GM19043 (cell line): ENCODE measurements around the gene TTL.
"Not testable (repeated sequence)": the region's sequence is repeated elsewhere in the genome, so short reads cannot be mapped to it uniquely, and the experiment has no call there.

ENCODE experiments used
- ATAC-seq: cut with Tn5 transposase; IDR thresholded peaks from one replicate; pipeline ENCODE4 v1.9.1; 2021; ENCODE audit warnings: low read depth; ENCODE audit not compliant: unreplicated experiment

TTL gene

GRCh38 chr2:112474844-112475486 lies 7.0 kb upstream of the TTL start:
- ATAC-seq = no peak

- no peak for ATAC-seq
Observed at GRCh38 chr2:112476434-112476833, 5.5 kb upstream of the TTL start.

GRCh38 chr2:112480530-112481049 lies 1.4 kb upstream of the TTL start:
- no peak for ATAC-seq

- ATAC-seq = peak; percentile 65
Observed at GRCh38 chr2:112481050-112481527, 867 bp upstream of the TTL start.

GRCh38 chr2:112482309-112483041 lies 519 bp downstream of the TTL start:
- ATAC-seq = peak; percentile 17

GRCh38 chr2:112483042-112483473 lies 1.1 kb downstream of the TTL start:
- ATAC-seq = no peak

GRCh38 chr2:112483831-112484230 lies 1.9 kb downstream of the TTL start:
- no peak for ATAC-seq

GRCh38 chr2:112485849-112486248 lies 3.9 kb downstream of the TTL start:
- no peak for ATAC-seq

- ATAC-seq = no peak
Observed at GRCh38 chr2:112486895-112487294, 4.9 kb downstream of the TTL start.

GRCh38 chr2:112487444-112487961 lies 5.5 kb downstream of the TTL start:
- no peak for ATAC-seq

GRCh38 chr2:112488201-112488600 lies 6.2 kb downstream of the TTL start:
- no peak for ATAC-seq

- ATAC-seq = no peak
Observed at GRCh38 chr2:112491946-112492345, 10.0 kb downstream of the TTL start.

- ATAC-seq = no peak
Observed at GRCh38 chr2:112493048-112493447, 11.1 kb downstream of the TTL start.

- no peak for ATAC-seq
Observed at GRCh38 chr2:112493858-112494648, 12.1 kb downstream of the TTL start.

GRCh38 chr2:112494828-112495227 lies 12.9 kb downstream of the TTL start:
- ATAC-seq = no peak

- ATAC-seq = not testable (repeated sequence)
Observed at GRCh38 chr2:112495878-112496277, 13.9 kb downstream of the TTL start.

GRCh38 chr2:112500850-112501484 lies 19.0 kb downstream of the TTL start:
- ATAC-seq = not testable (repeated sequence)

GRCh38 chr2:112509239-112509998 lies 27.5 kb downstream of the TTL start:
- ATAC-seq = not testable (repeated sequence)

GRCh38 chr2:112516801-112517200 lies 34.8 kb downstream of the TTL start:
- ATAC-seq = no peak

- no peak for ATAC-seq
Observed at GRCh38 chr2:112518807-112519206, 36.9 kb downstream of the TTL start.
